ENCODE results near the gene EYA4.

EYA4 gene

GRCh38 chr6:133241086-133241900 is at the start of gene EYA4:
EYA4 (plus strand) TSS chr6:133241357; CDS start chr6:133274781, 33,424 bp downstream.
- FAIRE-seq: no peak
- no peak for TF ChIP-seq POLR2A (IDR thresholded peaks at IDR 0.05; ENCODE audit: low read depth, low read length)
- no peak for DNase-seq (ENCODE audit: insufficient read length, low spot score)

GRCh38 chr6:133193396-133193795 is 47.8 kb upstream of the EYA4 start:
- FAIRE-seq: no peak
- TF ChIP-seq POLR2A (IDR thresholded peaks at IDR 0.05; ENCODE audit: low read depth, low read length): no peak
- DNase-seq (ENCODE audit: insufficient read length, low spot score): no peak

- DNase-seq (ENCODE audit: insufficient read length, low spot score): no peak
- TF ChIP-seq POLR2A (IDR thresholded peaks at IDR 0.05; ENCODE audit: low read depth, low read length): no peak
- no peak for FAIRE-seq
These were observed 42.4 kb upstream of the EYA4 start for GRCh38 chr6:133198725-133199124.

GRCh38 chr6:133201231-133201630 is 39.9 kb upstream of the EYA4 start:
- DNase-seq (ENCODE audit: insufficient read length, low spot score) (no peak), FAIRE-seq (no peak)
- TF ChIP-seq POLR2A (IDR thresholded peaks at IDR 0.05; ENCODE audit: low read depth, low read length): no peak

GRCh38 chr6:133202610-133203343 is 38.4 kb upstream of the EYA4 start:
- TF ChIP-seq POLR2A (IDR thresholded peaks at IDR 0.05; ENCODE audit: low read depth, low read length): no peak
- no peak for FAIRE-seq
- no peak for DNase-seq (ENCODE audit: insufficient read length, low spot score)

- no peak for DNase-seq (ENCODE audit: insufficient read length, low spot score)
- TF ChIP-seq POLR2A (IDR thresholded peaks at IDR 0.05; ENCODE audit: low read depth, low read length): no peak
- FAIRE-seq: no peak
These were observed 37.8 kb upstream of the EYA4 start for GRCh38 chr6:133203344-133203697.

GRCh38 chr6:133205304-133205703 is 35.9 kb upstream of the EYA4 start:
- FAIRE-seq: no peak

GRCh38 chr6:133206942-133207341 is 34.2 kb upstream of the EYA4 start:
- DNase-seq (ENCODE audit: insufficient read length, low spot score): no peak
- FAIRE-seq: no peak
- no peak for TF ChIP-seq POLR2A (IDR thresholded peaks at IDR 0.05; ENCODE audit: low read depth, low read length)

More at GRCh38 chr6:133205304-133205703, 35.9 kb upstream of the EYA4 start:
- DNase-seq (ENCODE audit: insufficient read length, low spot score): no peak
- no peak for TF ChIP-seq POLR2A (IDR thresholded peaks at IDR 0.05; ENCODE audit: low read depth, low read length)

- TF ChIP-seq POLR2A (IDR thresholded peaks at IDR 0.05; ENCODE audit: low read depth, low read length): no peak
- no peak for DNase-seq (ENCODE audit: insufficient read length, low spot score)
- FAIRE-seq: no peak
These were observed 33.4 kb upstream of the EYA4 start for GRCh38 chr6:133207754-133208153.

- DNase-seq (ENCODE audit: insufficient read length, low spot score) (no peak), FAIRE-seq (no peak)
- TF ChIP-seq POLR2A (IDR thresholded peaks at IDR 0.05; ENCODE audit: low read depth, low read length): no peak
These were observed 32.9 kb upstream of the EYA4 start for GRCh38 chr6:133208183-133208755.

- FAIRE-seq (no peak), DNase-seq (ENCODE audit: insufficient read length, low spot score) (no peak)
- no peak for TF ChIP-seq POLR2A (IDR thresholded peaks at IDR 0.05; ENCODE audit: low read depth, low read length)
These were observed 26.9 kb upstream of the EYA4 start for GRCh38 chr6:133214267-133214666.

GRCh38 chr6:133218852-133219251 is 22.3 kb upstream of the EYA4 start:
- TF ChIP-seq POLR2A (IDR thresholded peaks at IDR 0.05; ENCODE audit: low read depth, low read length): no peak
- FAIRE-seq (no peak), DNase-seq (ENCODE audit: insufficient read length, low spot score) (no peak)

- TF ChIP-seq POLR2A (IDR thresholded peaks at IDR 0.05; ENCODE audit: low read depth, low read length): no peak
- FAIRE-seq (no peak), DNase-seq (ENCODE audit: insufficient read length, low spot score) (no peak)
These were observed 17.6 kb upstream of the EYA4 start for GRCh38 chr6:133223452-133224029.

- FAIRE-seq (no peak), DNase-seq (ENCODE audit: insufficient read length, low spot score) (no peak)
- TF ChIP-seq POLR2A (IDR thresholded peaks at IDR 0.05; ENCODE audit: low read depth, low read length): no peak
These were observed 15.6 kb upstream of the EYA4 start for GRCh38 chr6:133225560-133225959.
